BE2C (cell line): ENCODE results near the gene PTCSC3.

Experiments used
- DNase-seq: peaks from one replicate; pipeline ENCODE4 v3.0.0-alpha.2; 2020
- H3K27me3 ChIP-seq: fragments of 250-450 bp; sonication (Bioruptor Pico); 2 replicates; pipeline ENCODE4 v1.5.1; 2020; ENCODE audit warnings: mild to moderate bottlenecking
- H3K36me3 ChIP-seq: fragments of 250-450 bp; sonication (Bioruptor Pico); 2 replicates; pipeline ENCODE4 v1.5.1; 2020; ENCODE audit warnings: mild to moderate bottlenecking
- H3K4me1 ChIP-seq: fragments of 250-450 bp; sonication (Bioruptor Pico); 2 replicates; pipeline ENCODE4 v1.5.1; 2020
- H3K4me3 ChIP-seq: 2 replicates; pipeline ENCODE4 v1.5.1; 2011; ENCODE audit warnings: low read depth, low read length
- H3K9me3 ChIP-seq: fragments of 250-450 bp; sonication (Bioruptor Pico); 2 replicates; pipeline ENCODE4 v1.5.1; 2020
- TF ChIP-seq, protein P1 (sequence below): IDR thresholded peaks from 2 replicates; pipeline ENCODE4 v1.5.1; 2012; ENCODE audit warnings: mild to moderate bottlenecking, low read depth, low read length

PTCSC3 gene

GRCh38 chr14:36192530-36192929, 16.0 kb upstream of the PTCSC3 start:
- Histone ChIP-seq H3K4me3 (no peak overlapping the region), H3K27me3 (no peaks in the 10 kb centered on the region; the same call in 1 of the 2 replicates), H3K9me3 (no peaks in the 10 kb centered on the region), H3K4me1 (no peaks in the 10 kb centered on the region), H3K36me3 (no peaks in the 10 kb centered on the region)
- DNase-seq, result no peak
- TF ChIP-seq, protein P1, sequence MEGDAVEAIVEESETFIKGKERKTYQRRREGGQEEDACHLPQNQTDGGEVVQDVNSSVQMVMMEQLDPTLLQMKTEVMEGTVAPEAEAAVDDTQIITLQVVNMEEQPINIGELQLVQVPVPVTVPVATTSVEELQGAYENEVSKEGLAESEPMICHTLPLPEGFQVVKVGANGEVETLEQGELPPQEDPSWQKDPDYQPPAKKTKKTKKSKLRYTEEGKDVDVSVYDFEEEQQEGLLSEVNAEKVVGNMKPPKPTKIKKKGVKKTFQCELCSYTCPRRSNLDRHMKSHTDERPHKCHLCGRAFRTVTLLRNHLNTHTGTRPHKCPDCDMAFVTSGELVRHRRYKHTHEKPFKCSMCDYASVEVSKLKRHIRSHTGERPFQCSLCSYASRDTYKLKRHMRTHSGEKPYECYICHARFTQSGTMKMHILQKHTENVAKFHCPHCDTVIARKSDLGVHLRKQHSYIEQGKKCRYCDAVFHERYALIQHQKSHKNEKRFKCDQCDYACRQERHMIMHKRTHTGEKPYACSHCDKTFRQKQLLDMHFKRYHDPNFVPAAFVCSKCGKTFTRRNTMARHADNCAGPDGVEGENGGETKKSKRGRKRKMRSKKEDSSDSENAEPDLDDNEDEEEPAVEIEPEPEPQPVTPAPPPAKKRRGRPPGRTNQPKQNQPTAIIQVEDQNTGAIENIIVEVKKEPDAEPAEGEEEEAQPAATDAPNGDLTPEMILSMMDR, result no peak

- Histone ChIP-seq H3K4me1 (no peaks in the 10 kb centered on the region), H3K27me3 (no peaks in the 10 kb centered on the region; the same call in 1 of the 2 replicates), H3K4me3 (no peak overlapping the region), H3K36me3 (no peaks in the 10 kb centered on the region), H3K9me3 (no peaks in the 10 kb centered on the region)
- TF ChIP-seq, protein P1, result no peak
- no peak for DNase-seq
Observed at GRCh38 chr14:36183402-36183801, 6.9 kb upstream of the PTCSC3 start.

- H3K4me3 ChIP-seq, result no peak overlapping the region
- H3K36me3 ChIP-seq, result no peaks in the 10 kb centered on the region
- DNase-seq, result no peak
- TF ChIP-seq, protein P1, result no peak
- H3K27me3 ChIP-seq, result no peaks in the 10 kb centered on the region; the same call in 1 of the 2 replicates
- no peaks in the 10 kb centered on the region for H3K4me1 ChIP-seq
- no peaks in the 10 kb centered on the region for H3K9me3 ChIP-seq
Observed at GRCh38 chr14:36181417-36181816, 4.9 kb upstream of the PTCSC3 start.

GRCh38 chr14:36177489-36177888, 967 bp upstream of the PTCSC3 start:
- Histone ChIP-seq H3K4me3 (no peak overlapping the region), H3K4me1 (no peaks in the 10 kb centered on the region), H3K27me3 (peaks cover 31% of the 10 kb centered on the region), H3K36me3 (no peaks in the 10 kb centered on the region), H3K9me3 (no peaks in the 10 kb centered on the region)
- DNase-seq, result no peak
- TF ChIP-seq, protein P1, result no peak

- Histone ChIP-seq H3K9me3 (no peaks in the 10 kb centered on the region), H3K36me3 (no peaks in the 10 kb centered on the region), H3K4me3 (no peak overlapping the region), H3K4me1 (no peaks in the 10 kb centered on the region), H3K27me3 (peaks cover 43% of the 10 kb centered on the region)
- TF ChIP-seq, protein P1, result no peak
- DNase-seq, result no peak
Observed at GRCh38 chr14:36174767-36175424, 1.6 kb downstream of the PTCSC3 start.

GRCh38 chr14:36173161-36173560, 3.4 kb downstream of the PTCSC3 start:
- Histone ChIP-seq H3K36me3 (no peaks in the 10 kb centered on the region), H3K27me3 (peaks cover 47% of the 10 kb centered on the region), H3K9me3 (no peaks in the 10 kb centered on the region), H3K4me3 (no peak overlapping the region), H3K4me1 (no peaks in the 10 kb centered on the region)
- DNase-seq, result no peak
- TF ChIP-seq, protein P1, result no peak
